ENCODE results near the gene TBC1D22A.

Gene TBC1D22A

GRCh38 chr22:47042116-47042825 is 279.8 kb downstream of the TBC1D22A start:
- H3K9me3 ChIP-seq (ENCODE audit: control insufficient read depth, low read length): no peaks in the 10 kb centered on the region

GRCh38 chr22:47042861-47043496 is 280.5 kb downstream of the TBC1D22A start:
- H3K27me3 ChIP-seq (ENCODE audit: control insufficient read depth, insufficient read depth, low read length): no peaks in the 10 kb centered on the region
- no peak overlapping the region for H3K9ac ChIP-seq (ENCODE audit: low read length)
- no peaks in the 10 kb centered on the region for H3K9me3 ChIP-seq (ENCODE audit: control insufficient read depth, low read length)
- H3K4me1 ChIP-seq (ENCODE audit: control insufficient read depth, insufficient read depth, low read length): peaks cover 20% of the 10 kb centered on the region
- no peaks in the 10 kb centered on the region for H3K36me3 ChIP-seq (ENCODE audit: control insufficient read depth, insufficient read depth, low read length)
- H3K4me3 ChIP-seq (ENCODE audit: low read length): no peak overlapping the region

More at GRCh38 chr22:47042116-47042825, 279.8 kb downstream of the TBC1D22A start:
- Histone ChIP-seq H3K27me3 (ENCODE audit: control insufficient read depth, insufficient read depth, low read length) (no peaks in the 10 kb centered on the region), H3K4me1 (ENCODE audit: control insufficient read depth, insufficient read depth, low read length) (peaks cover 20% of the 10 kb centered on the region), H3K36me3 (ENCODE audit: control insufficient read depth, insufficient read depth, low read length) (no peaks in the 10 kb centered on the region), H3K4me3 (ENCODE audit: low read length) (no peak overlapping the region), H3K9ac (ENCODE audit: low read length) (no peak overlapping the region)

DNA sequence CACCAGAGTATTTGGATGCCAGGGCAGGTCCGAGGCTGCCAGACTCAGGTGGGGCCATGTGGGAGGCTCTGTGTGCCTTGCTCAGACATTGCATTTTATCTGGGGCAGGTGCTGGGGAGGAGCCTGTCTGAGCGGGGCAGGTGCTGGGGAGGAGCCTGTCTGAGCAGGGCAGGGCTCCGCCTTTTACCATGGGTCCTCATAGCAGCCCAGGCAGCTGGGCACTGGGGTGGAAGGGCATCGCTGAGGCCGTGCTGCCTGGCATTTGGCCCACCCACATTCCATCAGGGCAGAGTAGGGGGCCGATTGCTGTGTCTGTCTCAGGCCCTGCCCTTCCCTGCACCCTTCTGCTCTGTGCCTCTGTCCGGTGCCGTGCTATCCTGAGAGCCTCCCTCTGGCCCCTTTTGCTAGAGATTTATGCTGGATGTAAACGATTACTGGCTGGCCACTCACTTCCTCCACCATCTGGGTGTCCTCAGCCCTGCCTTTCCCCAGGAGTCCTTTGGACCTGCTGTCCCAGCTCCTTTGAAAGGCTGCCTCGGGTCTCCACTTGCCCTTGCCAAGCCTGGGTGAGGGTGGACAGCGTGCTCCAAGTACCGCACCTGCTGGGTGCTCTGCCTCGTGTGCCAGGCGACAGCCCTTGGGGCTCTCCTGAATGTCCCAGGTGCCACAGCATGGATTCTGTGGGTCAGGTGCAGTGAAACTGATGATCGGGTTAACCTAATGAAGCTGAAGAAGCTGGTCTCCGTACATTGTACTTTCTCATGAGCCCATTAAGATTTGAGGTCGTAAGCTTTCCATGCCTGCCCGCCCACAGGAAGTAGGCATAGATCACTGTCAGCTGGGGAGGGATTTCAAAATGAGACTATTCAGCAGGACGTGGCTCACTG is 281.6 kb downstream of the TBC1D22A start:
- Histone ChIP-seq H3K4me3 (ENCODE audit: low read length) (no peak overlapping the region), H3K9ac (ENCODE audit: low read length) (no peak overlapping the region), H3K9me3 (ENCODE audit: control insufficient read depth, low read length) (no peaks in the 10 kb centered on the region), H3K27me3 (ENCODE audit: control insufficient read depth, insufficient read depth, low read length) (no peaks in the 10 kb centered on the region), H3K4me1 (ENCODE audit: control insufficient read depth, insufficient read depth, low read length) (peaks cover 20% of the 10 kb centered on the region), H3K36me3 (ENCODE audit: control insufficient read depth, insufficient read depth, low read length) (no peaks in the 10 kb centered on the region)

- H3K36me3 ChIP-seq (ENCODE audit: control insufficient read depth, insufficient read depth, low read length): no peaks in the 10 kb centered on the region
- H3K4me3 ChIP-seq (ENCODE audit: low read length): no peak overlapping the region
- no peak overlapping the region for H3K9ac ChIP-seq (ENCODE audit: low read length)
- H3K4me1 ChIP-seq (ENCODE audit: control insufficient read depth, insufficient read depth, low read length): peaks cover 20% of the 10 kb centered on the region
- no peaks in the 10 kb centered on the region for H3K9me3 ChIP-seq (ENCODE audit: control insufficient read depth, low read length)
- H3K27me3 ChIP-seq (ENCODE audit: control insufficient read depth, insufficient read depth, low read length): no peaks in the 10 kb centered on the region
These were observed 282.5 kb downstream of the TBC1D22A start for GRCh38 chr22:47044722-47045535.

- no peaks in the 10 kb centered on the region for H3K27me3 ChIP-seq (ENCODE audit: control insufficient read depth, insufficient read depth, low read length)
- no peaks in the 10 kb centered on the region for H3K36me3 ChIP-seq (ENCODE audit: control insufficient read depth, insufficient read depth, low read length)
- H3K9ac ChIP-seq (ENCODE audit: low read length): no peak overlapping the region
These were observed 283.4 kb downstream of the TBC1D22A start for GRCh38 chr22:47045691-47046410.

DNA sequence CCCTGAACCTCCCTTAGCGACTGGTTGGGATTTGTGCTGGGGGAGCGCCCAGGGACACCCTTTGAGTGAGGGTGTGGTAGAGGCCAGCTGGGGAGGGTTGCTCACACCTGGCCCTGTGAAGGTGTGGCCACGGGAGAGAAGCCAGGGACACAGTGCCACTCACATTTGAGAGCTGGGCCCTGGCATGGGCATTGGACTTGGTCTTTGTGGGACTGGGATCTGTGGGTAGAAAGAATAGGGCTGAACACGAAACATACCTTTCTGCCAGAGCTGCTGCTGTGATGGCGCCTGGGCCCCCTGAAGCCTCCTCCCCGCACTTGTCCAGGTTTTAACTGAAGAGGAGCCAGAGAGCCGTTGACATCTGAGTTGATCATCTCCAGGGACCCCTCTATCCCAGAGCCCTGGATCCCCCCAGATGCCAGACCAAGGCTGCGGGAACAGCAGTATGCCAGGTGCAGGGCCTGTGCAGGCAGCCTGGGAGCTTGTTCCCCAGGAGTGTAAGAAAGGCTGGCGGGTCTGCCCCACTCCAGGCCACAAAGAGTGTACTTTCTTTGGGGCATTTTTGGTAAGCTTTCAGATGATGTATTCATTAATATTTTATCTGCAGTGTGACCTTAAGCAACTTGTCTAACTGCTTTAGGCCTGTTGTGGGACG is 284.1 kb downstream of the TBC1D22A start:
- H3K9me3 ChIP-seq (ENCODE audit: control insufficient read depth, low read length): no peaks in the 10 kb centered on the region
- no peaks in the 10 kb centered on the region for H3K36me3 ChIP-seq (ENCODE audit: control insufficient read depth, insufficient read depth, low read length)
- peaks cover 20% of the 10 kb centered on the region for H3K4me1 ChIP-seq (ENCODE audit: control insufficient read depth, insufficient read depth, low read length)
- no peaks in the 10 kb centered on the region for H3K27me3 ChIP-seq (ENCODE audit: control insufficient read depth, insufficient read depth, low read length)
- H3K4me3 ChIP-seq (ENCODE audit: low read length): no peak overlapping the region
- H3K9ac ChIP-seq (ENCODE audit: low read length): no peak overlapping the region

More at GRCh38 chr22:47045691-47046410, 283.4 kb downstream of the TBC1D22A start:
- Histone ChIP-seq H3K9me3 (ENCODE audit: control insufficient read depth, low read length) (no peaks in the 10 kb centered on the region), H3K4me3 (ENCODE audit: low read length) (no peak overlapping the region), H3K4me1 (ENCODE audit: control insufficient read depth, insufficient read depth, low read length) (peaks cover 20% of the 10 kb centered on the region)

DNA sequence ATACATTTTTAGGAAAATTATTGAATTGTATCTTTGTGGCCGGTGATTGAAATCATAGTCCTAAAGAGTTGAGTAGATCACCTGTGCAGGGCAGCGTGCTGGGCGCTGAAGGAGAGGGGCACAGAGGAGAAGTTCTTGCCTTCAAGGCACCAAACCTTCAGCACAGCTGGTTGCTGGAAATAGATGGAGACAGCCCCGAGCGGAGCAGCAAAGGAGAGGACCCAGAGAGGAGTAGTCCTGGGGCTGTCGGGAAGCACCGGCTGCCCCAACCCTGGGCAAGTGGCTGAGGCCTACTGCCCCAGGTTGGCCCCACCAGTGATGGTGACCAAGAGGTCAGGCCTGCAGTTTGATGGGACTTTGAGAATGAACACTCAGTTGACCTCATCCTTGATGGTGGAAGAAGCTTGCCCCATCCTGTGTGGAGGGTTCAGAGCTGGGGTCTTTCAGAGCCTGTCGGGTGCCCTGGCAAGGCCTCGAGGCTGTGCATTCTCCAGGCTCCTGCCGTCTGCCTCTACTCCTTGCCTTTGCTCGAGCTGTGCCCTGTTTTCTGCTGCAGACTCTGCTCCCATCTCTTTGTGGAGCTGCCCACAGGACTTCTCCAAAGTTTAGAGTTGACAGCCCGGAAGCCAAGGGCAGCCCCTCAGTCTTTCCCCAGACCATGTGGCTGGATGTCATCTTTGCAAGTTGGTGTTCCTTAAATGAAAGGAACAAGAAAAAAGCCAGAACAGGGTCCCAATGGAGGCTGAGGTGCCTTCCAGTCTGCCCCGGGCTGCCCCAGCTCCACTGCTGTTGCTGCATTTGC is 285.1 kb downstream of the TBC1D22A start:
- no peaks in the 10 kb centered on the region for H3K36me3 ChIP-seq (ENCODE audit: control insufficient read depth, insufficient read depth, low read length)
- no peaks in the 10 kb centered on the region for H3K9me3 ChIP-seq (ENCODE audit: control insufficient read depth, low read length)
- H3K9ac ChIP-seq (ENCODE audit: low read length): no peak overlapping the region
- no peaks in the 10 kb centered on the region for H3K27me3 ChIP-seq (ENCODE audit: control insufficient read depth, insufficient read depth, low read length)
- no peak overlapping the region for H3K4me3 ChIP-seq (ENCODE audit: low read length)
- H3K4me1 ChIP-seq (ENCODE audit: control insufficient read depth, insufficient read depth, low read length): peaks cover 20% of the 10 kb centered on the region

GRCh38 chr22:47048123-47049077 is 285.9 kb downstream of the TBC1D22A start:
- Histone ChIP-seq H3K4me3 (ENCODE audit: low read length) (no peak overlapping the region), H3K9ac (ENCODE audit: low read length) (no peak overlapping the region), H3K4me1 (ENCODE audit: control insufficient read depth, insufficient read depth, low read length) (peaks cover 15% of the 10 kb centered on the region), H3K36me3 (ENCODE audit: control insufficient read depth, insufficient read depth, low read length) (no peaks in the 10 kb centered on the region), H3K27me3 (ENCODE audit: control insufficient read depth, insufficient read depth, low read length) (no peaks in the 10 kb centered on the region), H3K9me3 (ENCODE audit: control insufficient read depth, low read length) (no peaks in the 10 kb centered on the region)

DNA sequence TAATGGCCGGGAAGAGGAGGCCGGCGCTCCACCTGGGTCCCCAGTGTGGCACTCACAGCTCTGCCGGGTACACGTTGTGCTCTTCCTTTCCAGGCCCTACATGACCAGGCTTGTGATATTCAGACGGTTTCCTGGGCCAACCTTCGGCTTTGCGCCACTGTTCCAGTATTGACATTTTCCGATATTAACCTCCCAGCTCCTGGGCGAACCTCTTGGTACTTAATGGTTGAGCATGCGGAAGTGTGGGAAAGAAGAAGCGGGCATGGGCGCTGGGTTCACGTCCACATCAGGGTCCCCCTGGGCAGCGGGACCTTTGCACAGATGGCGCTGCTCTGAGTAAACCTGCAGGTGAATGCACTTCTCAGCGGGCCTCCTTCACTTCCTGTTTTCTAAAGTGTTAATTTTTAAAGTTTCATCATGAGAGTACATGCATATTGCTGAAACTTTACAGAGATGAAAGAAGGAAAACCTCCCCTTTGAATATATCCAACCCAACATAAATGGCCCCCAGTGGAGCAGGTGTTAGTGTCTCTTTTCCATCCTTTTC is 286.7 kb downstream of the TBC1D22A start:
- H3K4me1 ChIP-seq (ENCODE audit: control insufficient read depth, insufficient read depth, low read length): peaks cover 7% of the 10 kb centered on the region
- H3K36me3 ChIP-seq (ENCODE audit: control insufficient read depth, insufficient read depth, low read length): no peaks in the 10 kb centered on the region
- no peak overlapping the region for H3K9ac ChIP-seq (ENCODE audit: low read length)
- no peaks in the 10 kb centered on the region for H3K27me3 ChIP-seq (ENCODE audit: control insufficient read depth, insufficient read depth, low read length)
- no peaks in the 10 kb centered on the region for H3K9me3 ChIP-seq (ENCODE audit: control insufficient read depth, low read length)
- H3K4me3 ChIP-seq (ENCODE audit: low read length): no peak overlapping the region
